Sigmoid colon (tissue), 7 donors: Measurements from ENCODE around the gene LDB1. TPM values are rescaled to one million over a fixed set of nuclear protein-coding genes. Genes with fewer than 3 reads are reported as not detected.

Experiments used
- DNase-seq: peaks from one replicate; pipeline ENCODE4 v3.0.0-alpha.2; 2019
- H3K27ac ChIP-seq, 4 donors: fragments of 200-600 bp; sonication (generic); one replicate each; pipeline ENCODE4 v1.5.1; 2016 to 2019; ENCODE audit warnings: mild to moderate bottlenecking in 1 of 4
- H3K27me3 ChIP-seq, 3 donors: fragments of 200-600 bp; sonication (generic); one replicate each; pipeline ENCODE4 v1.5.1; 2019; ENCODE audit warnings: mild to moderate bottlenecking in 1 of 3
- H3K36me3 ChIP-seq, 4 donors: fragments of 200-600 bp; sonication (generic); one replicate each; pipeline ENCODE4 v1.5.1; 2016 to 2019
- H3K4me1 ChIP-seq, 4 donors: fragments of 200-600 bp; sonication (generic); one replicate each; pipeline ENCODE4 v1.5.1; 2017 to 2019
- H3K4me3 ChIP-seq, 4 donors: fragments of 200-600 bp; sonication (generic); one replicate each; pipeline ENCODE4 v1.5.1; 2017 to 2019; ENCODE audit warnings: mild to moderate bottlenecking in 2 of 4, moderate library complexity in 1 of 4
- H3K9me3 ChIP-seq, 4 donors: fragments of 200-600 bp in 3 of 4; sonication (generic) in 3 of 4; one replicate each; pipeline versions ENCODE4 v1.5.1 to v1.6.1; 2013 to 2019
- CTCF ChIP-seq, 4 experiments: fragments of 450-650 bp in 3 of 4; fragments of 200-600 bp in 1 of 4; IDR thresholded peaks; one replicate each; pipeline ENCODE4 v1.5.1; 2016 to 2019; ENCODE audit warnings: antibody characterized with exemption in 4 of 4, mild to moderate bottlenecking in 3 of 4, moderate library complexity in 2 of 4
- EP300 ChIP-seq, 4 donors: sonication (generic); formaldehyde crosslinking; IDR thresholded peaks; one replicate each; pipeline ENCODE4 v1.6.1; 2017; ENCODE audit warnings: antibody characterized with exemption in 4 of 4
- POLR2A ChIP-seq, 2 donors: fragments of 450-650 bp; IDR thresholded peaks; one replicate each; pipeline ENCODE4 v1.6.1; 2016; ENCODE audit warnings: antibody characterized with exemption in 2 of 2, mild to moderate bottlenecking in 2 of 2, moderate library complexity in 2 of 2
- POLR2AphosphoS5 ChIP-seq, 4 donors: sonication (generic); formaldehyde crosslinking; IDR thresholded peaks; one replicate each; pipeline ENCODE4 v1.6.1; 2017; ENCODE audit warnings: antibody characterized with exemption in 4 of 4
- WGBS, 2 donors: extraction: QIAGEN DNeasy Blood & Tissue Kit; methylation state at CpG; one replicate each; pipeline ENCODE4 v1.1.7; 2013; 5-methylcytosine and 5-hydroxymethylcytosine counted together
- intact Hi-C: fragments of 100-400 bp; cut with DNase I; formaldehyde crosslinking; loops from one replicate; pipeline ENCODE4 v1.15.1; 2023
- polyA plus RNA-seq, 3 donors: library from polyadenylated mRNA; stranded (reverse); fragments of 200-250 nt; gene quantifications; one replicate each; pipeline ENCODE4 v1.2.3, GENCODE V29; 2013
- total RNA-seq, 4 donors: library from RNA; depleted of rRNA; stranded (reverse); fragments of >200 nt; gene quantifications; one replicate each; pipeline ENCODE4 v1.1.0, GENCODE V29; 2016
- donor health status: healthy with polysubstance abuse.
- donor health status: Bipolar disorder and iron deficiency.
- donor health status: healthy.

LDB1 gene
- total and polyA plus RNA-seq, 7 donors: 10.4 to 88.4 (median 62.1) TPM

DNA sequence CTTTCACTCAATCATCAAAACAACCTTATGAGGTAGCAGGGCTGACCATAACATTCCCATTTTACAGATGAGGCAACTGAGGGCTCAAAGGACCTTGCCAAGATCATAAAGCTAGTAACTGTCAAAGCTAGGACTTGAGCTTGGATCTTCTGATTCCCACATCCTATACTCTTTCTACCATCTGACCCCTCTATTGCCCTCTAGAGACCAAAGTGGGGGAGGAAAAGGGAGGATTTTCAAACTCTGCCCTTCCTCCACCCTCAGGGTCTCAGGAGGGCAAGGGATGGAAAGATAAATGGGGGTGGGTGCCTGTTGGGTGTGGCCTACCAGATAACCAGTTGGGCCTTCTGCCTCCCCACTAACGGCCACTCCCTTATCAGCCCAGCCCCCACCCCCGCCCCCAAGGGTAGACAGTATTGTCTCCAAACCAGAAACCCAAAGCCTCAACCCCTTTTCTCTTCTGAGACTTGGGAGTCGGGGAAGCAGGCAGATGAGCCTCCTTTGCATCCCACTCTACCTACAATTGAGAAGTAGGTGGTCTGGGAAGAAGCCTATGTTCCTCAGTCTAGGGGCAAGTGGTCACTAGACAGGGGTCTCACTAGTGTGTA, 7.9 kb downstream of the LDB1 start:
- H3K4me3 ChIP-seq: no peak overlapping the region
- TF ChIP-seq CTCF (IDR thresholded peaks at IDR 0.05): no peak
- no peak for TF ChIP-seq POLR2A (IDR thresholded peaks at IDR 0.05)
- no peak for TF ChIP-seq POLR2AphosphoS5 (IDR thresholded peaks at IDR 0.05)
- no peak for TF ChIP-seq EP300 (IDR thresholded peaks at IDR 0.05)
- peaks cover 37 to 44% (median 42%) of the 10 kb centered on the region in 4 donors for H3K36me3 ChIP-seq
- H3K27ac ChIP-seq: peak overlapping the region in 2 of 4 donors; percentile 94 to 100
- no peaks in the 10 kb centered on the region for H3K27me3 ChIP-seq
- no peak for DNase-seq
- H3K9me3 ChIP-seq: no peaks in the 10 kb centered on the region
- H3K4me1 ChIP-seq: peaks cover 0 to 50% (median 46%) of the 10 kb centered on the region in 4 donors
- intact Hi-C loops: no loop called here
- WGBS, 2 donors: 56 to 66% methylated on average over 3 of the region's 3 CpGs

DNA sequence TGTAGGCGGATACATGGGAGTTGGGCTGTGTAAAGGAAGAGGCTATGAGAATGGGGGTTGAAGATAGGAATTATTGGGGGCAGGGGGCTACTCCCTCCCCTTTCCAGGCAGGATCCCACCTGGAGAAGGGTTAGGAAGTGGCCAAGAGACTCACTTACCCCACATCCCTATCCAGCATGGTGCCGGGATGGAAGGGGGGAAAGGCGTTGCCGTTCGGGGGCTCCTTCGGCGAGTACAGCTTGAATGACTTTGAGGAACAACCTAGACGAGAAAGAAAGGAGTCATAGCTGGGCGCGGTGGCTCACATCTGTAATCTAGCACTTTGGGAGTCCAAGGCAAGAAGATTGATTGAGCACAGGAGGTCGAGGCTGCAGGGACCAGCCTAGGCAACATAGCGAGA, 8.9 kb downstream of the LDB1 start:
- Histone ChIP-seq H3K4me1 (peaks cover 0 to 40% (median 36%) of the 10 kb centered on the region in 4 donors), H3K27me3 (no peaks in the 10 kb centered on the region), H3K4me3 (no peak overlapping the region), H3K9me3 (no peaks in the 10 kb centered on the region), H3K27ac (no peak overlapping the region), H3K36me3 (peaks cover 37 to 53% (median 44%) of the 10 kb centered on the region in 4 donors)
- WGBS, 2 donors: 94 to 95% methylated on average over 12 of the region's 12 CpGs
- TF ChIP-seq POLR2A (IDR thresholded peaks at IDR 0.05) (no peak), EP300 (IDR thresholded peaks at IDR 0.05) (no peak), CTCF (IDR thresholded peaks at IDR 0.05) (no peak), POLR2AphosphoS5 (IDR thresholded peaks at IDR 0.05) (no peak)
- intact Hi-C loops: no loop called here
- DNase-seq: no peak

DNA sequence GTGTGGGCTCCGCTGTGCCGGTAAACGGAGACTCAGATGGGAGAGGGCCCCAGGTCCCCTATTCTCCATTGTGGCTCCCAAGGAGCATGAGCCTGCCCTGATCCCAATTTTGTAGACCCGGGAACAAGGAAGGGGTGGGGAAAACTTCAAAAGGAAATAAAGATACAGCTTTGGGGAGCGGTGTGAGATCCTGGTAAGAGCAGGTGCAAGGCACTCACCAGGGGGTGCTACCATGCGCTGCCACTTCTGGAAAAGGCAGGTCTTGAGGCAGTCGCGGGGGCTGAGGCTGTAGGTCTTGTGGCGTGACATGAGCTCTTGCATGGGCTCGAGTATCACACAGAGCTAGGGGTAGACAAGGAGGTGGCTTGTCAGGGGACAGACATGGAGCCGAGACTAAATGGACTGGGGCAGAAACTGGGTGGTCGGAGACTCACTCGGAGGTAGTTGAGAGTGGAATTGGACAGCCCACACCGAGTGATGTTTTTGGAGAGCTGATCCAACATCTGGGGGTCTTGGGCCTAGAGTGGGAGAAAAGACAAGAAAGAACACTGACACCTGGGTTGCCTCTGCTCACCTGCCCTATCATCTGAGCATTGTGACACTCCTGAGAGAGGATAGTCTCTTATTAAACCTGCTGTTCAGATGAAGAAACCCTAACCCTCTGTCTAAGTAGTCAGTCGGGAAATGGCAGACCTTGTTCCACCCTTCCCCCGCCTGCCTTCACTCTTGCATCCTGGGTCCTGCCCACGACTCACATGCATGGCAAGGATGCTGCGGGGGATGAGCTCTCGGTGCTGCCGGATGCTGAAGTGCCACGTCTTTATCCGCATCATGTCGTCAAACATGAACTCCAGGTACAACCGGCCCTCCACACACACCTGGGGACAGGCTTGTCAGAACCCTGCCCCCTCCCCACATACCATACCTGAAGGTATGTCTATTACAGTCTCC, 10.7 kb downstream of the LDB1 start:
- DNase-seq: no peak
- H3K4me3 ChIP-seq: no peak overlapping the region
- intact Hi-C loops: no loop called here
- TF ChIP-seq POLR2A (IDR thresholded peaks at IDR 0.05) (no peak), EP300 (IDR thresholded peaks at IDR 0.05) (no peak), POLR2AphosphoS5 (IDR thresholded peaks at IDR 0.05) (no peak), CTCF (IDR thresholded peaks at IDR 0.05) (no peak)
- peaks cover 37 to 53% (median 44%) of the 10 kb centered on the region in 4 donors for H3K36me3 ChIP-seq
- 92 to 93% methylated on average over 24 of the region's 24 CpGs for WGBS, 2 donors
- H3K9me3 ChIP-seq: no peaks in the 10 kb centered on the region
- no peaks in the 10 kb centered on the region for H3K27me3 ChIP-seq
- peaks cover 0 to 24% (median 22%) of the 10 kb centered on the region in 4 donors for H3K4me1 ChIP-seq
- no peak overlapping the region for H3K27ac ChIP-seq

DNA sequence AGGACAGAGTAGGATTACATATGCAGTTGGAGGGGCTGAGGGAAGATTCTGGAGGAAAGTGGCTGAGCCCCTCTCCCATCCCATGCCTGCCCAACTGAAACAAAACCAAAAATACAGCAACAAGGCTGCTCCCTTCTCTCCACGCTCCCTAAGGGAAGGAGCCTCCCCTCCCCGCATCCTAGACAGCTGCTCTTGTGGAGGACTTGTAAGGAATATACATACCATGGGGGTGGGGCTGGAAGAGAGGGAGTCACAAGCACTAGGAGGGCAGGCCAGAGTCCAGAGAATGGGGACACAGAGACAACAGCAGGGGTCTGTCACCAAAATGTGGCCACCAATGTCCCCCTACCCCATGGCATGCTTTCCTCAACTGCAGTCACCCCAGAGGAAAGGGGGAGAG, 13.2 kb downstream of the LDB1 start:
- Histone ChIP-seq H3K9me3 (no peaks in the 10 kb centered on the region), H3K4me1 (no peaks in the 10 kb centered on the region), H3K36me3 (peaks cover 37 to 53% (median 44%) of the 10 kb centered on the region in 4 donors), H3K27me3 (no peaks in the 10 kb centered on the region), H3K4me3 (no peak overlapping the region), H3K27ac (no peak overlapping the region)
- TF ChIP-seq EP300 (IDR thresholded peaks at IDR 0.05) (no peak), POLR2A (IDR thresholded peaks at IDR 0.05) (no peak), CTCF (IDR thresholded peaks at IDR 0.05) (no peak), POLR2AphosphoS5 (IDR thresholded peaks at IDR 0.05) (no peak)
- intact Hi-C loops: no loop called here
- no peak for DNase-seq
- WGBS, 2 donors: 85 to 90% methylated on average over 2 of the region's 2 CpGs
